IPS-NIHi7 (cell line): ENCODE data around the gene CLPX.
"Not testable (repeated sequence)": the region's sequence is repeated elsewhere in the genome, so short reads cannot be mapped to it uniquely, and the experiment has no call there.

Source experiments
- DNase-seq: peaks from one replicate; pipeline ENCODE4 v3.0.0; 2012; ENCODE audit warnings: mixed read lengths; ENCODE audit errors: extremely low spot score

CLPX gene

DNA sequence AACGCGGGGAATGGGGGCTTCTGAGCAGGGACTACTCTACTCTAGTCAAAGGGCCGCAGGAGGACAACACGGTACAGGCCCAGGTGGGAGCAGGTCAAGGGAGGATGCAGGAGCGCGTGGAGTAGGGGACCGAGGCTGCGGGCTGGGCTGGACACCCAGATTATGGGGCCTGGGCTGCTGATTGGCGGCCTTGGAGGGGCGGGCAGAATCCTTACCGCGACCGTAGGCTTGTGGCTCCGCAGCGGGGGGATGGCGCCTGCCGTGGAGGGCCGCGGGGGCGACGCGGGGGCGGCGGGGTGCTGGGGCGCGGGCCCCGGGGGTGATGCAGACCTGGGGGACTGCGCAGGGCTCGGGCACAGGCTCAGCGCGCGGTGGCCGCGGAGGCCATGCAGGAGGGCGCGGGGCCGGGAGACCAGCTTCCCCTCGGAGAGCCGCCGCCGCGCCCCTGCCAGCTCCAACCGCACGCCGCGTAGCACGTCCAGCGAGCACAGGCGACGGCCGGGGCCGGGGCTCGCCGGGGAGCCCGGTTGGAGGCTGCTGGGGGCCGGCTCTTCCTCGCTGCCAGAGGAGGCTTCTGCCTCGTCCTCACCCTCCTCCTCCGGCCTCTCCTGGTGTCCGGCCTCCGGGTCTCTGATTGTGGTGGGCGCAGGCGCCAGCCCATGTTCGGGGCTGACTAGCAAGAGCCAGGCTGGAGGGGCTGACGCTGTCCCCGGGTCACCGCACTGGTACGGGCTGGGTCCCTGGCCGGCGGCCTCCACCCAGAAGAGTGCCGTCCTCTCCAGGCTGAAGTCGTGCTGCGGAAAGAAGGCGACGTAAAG, 83.0 kb downstream of the CLPX start:
- peak; percentile 72 for DNase-seq

GRCh38 chr15:65101411-65101890, 83.7 kb downstream of the CLPX start:
- DNase-seq, result peak; percentile 88

- DNase-seq, result no peak
These were observed 84.7 kb downstream of the CLPX start for GRCh38 chr15:65100442-65100841.

- DNase-seq, result not testable (repeated sequence)
These were observed 85.3 kb downstream of the CLPX start for GRCh38 chr15:65099801-65100200.

DNA sequence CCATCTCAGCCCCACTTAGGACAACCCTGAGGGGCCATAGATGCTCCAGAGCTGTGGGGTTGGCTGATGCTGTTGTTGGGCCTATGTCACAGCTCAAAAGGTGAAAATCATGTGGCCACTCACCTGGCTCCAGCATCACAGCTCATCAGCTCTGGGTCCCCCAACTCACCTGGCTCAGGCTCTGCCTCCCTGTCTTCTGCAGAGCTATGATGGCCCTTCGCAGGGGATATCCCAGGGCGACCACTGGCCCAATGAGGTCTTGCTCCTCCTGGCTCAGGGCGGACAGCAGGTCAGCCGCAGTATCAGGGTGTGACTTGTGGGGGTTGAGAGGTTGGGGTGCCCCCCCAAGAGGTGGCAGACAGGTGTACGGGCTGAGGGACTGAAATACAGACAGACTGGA, 85.8 kb downstream of the CLPX start:
- no peak for DNase-seq
